ENCODE measurements around the gene WBP2NL.

- TF ChIP-seq SPI1 (IDR thresholded peaks at IDR 0.05; ENCODE audit: borderline replicate concordance, low read depth) (no peak), CTCF (IDR thresholded peaks at IDR 0.05; ENCODE audit: insufficient read depth, low read length) (no peak), POLR2AphosphoS5 (IDR thresholded peaks at IDR 0.05; ENCODE audit: low read depth) (no peak), REST (IDR thresholded peaks at IDR 0.05; ENCODE audit: insufficient replicate concordance, low read depth) (no peak)
Measured at GRCh38 chr22:41957941-41958556, 40.5 kb upstream of the WBP2NL start.
